GM21515 (cell line): ENCODE results near the gene HERC4.
"Not testable (repeated sequence)": the region's sequence is repeated elsewhere in the genome, so short reads cannot be mapped to it uniquely, and the experiment has no call there.

Experiments
- ATAC-seq: cut with Tn5 transposase; IDR thresholded peaks from one replicate; pipeline ENCODE4 v1.9.1; 2021; ENCODE audit not compliant: unreplicated experiment

HERC4 gene

GRCh38 chr10:68052463-68052862 lies 22.6 kb downstream of the HERC4 start:
- ATAC-seq = no peak

- no peak for ATAC-seq
Observed at GRCh38 chr10:68049289-68050078, 25.6 kb downstream of the HERC4 start.

- ATAC-seq = no peak
Observed at GRCh38 chr10:68047554-68048327, 27.3 kb downstream of the HERC4 start.

GRCh38 chr10:68047122-68047521 lies 28.0 kb downstream of the HERC4 start:
- ATAC-seq = no peak

- no peak for ATAC-seq
Observed at GRCh38 chr10:68046642-68047041, 28.4 kb downstream of the HERC4 start.

GRCh38 chr10:68043030-68043429 lies 32.1 kb downstream of the HERC4 start:
- no peak for ATAC-seq

- no peak for ATAC-seq
Observed at GRCh38 chr10:68032113-68032512, 43.0 kb downstream of the HERC4 start.

GRCh38 chr10:68027429-68027828 lies 47.7 kb downstream of the HERC4 start:
- ATAC-seq = no peak

GRCh38 chr10:68023292-68023691 lies 51.8 kb downstream of the HERC4 start:
- no peak for ATAC-seq

- ATAC-seq = not testable (repeated sequence)
Observed at GRCh38 chr10:68022324-68022723, 52.8 kb downstream of the HERC4 start.

- not testable (repeated sequence) for ATAC-seq
Observed at GRCh38 chr10:68016519-68016918, 58.6 kb downstream of the HERC4 start.

GRCh38 chr10:68010426-68010940 lies 64.6 kb downstream of the HERC4 start:
- no peak for ATAC-seq

GRCh38 chr10:68007356-68007755 lies 67.7 kb downstream of the HERC4 start:
- ATAC-seq = no peak

GRCh38 chr10:68001539-68001938 lies 73.5 kb downstream of the HERC4 start:
- ATAC-seq = no peak

- no peak for ATAC-seq
Observed at GRCh38 chr10:68001000-68001399, 74.1 kb downstream of the HERC4 start.

- no peak for ATAC-seq
Observed at GRCh38 chr10:67990093-67990492, 85.0 kb downstream of the HERC4 start.

- no peak for ATAC-seq
Observed at GRCh38 chr10:67988606-67989005, 86.5 kb downstream of the HERC4 start.

GRCh38 chr10:67982603-67983002 lies 92.5 kb downstream of the HERC4 start:
- ATAC-seq = not testable (repeated sequence)

- no peak for ATAC-seq
Observed at GRCh38 chr10:67978749-67979148, 96.3 kb downstream of the HERC4 start.

GRCh38 chr10:67977251-67977650 lies 97.8 kb downstream of the HERC4 start:
- ATAC-seq = no peak

- ATAC-seq = no peak
Observed at GRCh38 chr10:67976292-67977245, 98.5 kb downstream of the HERC4 start.
